Esophagus muscularis mucosa (tissue), 4 donors: Measurements from ENCODE around the gene TSHB. TPM values are rescaled to one million over a fixed set of nuclear protein-coding genes. Genes with fewer than 3 reads are reported as not detected.
A peak's percentile ranks its signal among the peaks of the same experiment; 100 is the strongest.

ENCODE experiments used
- DNase-seq: peaks from one replicate; pipeline ENCODE4 v3.0.0-alpha.2; 2017; ENCODE audit errors: extremely low spot score
- H3K27ac ChIP-seq, 4 donors: fragments of 200-600 bp; sonication (generic); replicated peaks in 1 of 4; 1 replicate in 3 of 4; 2 replicates in 1 of 4; pipeline ENCODE4 v1.5.1; 2016 to 2019; ENCODE audit warnings: mild to moderate bottlenecking in 1 of 4
- H3K27me3 ChIP-seq, 4 donors: fragments of 200-600 bp; sonication (generic); one replicate each; pipeline versions ENCODE4 v1.5.1 to v1.6.0; 2016 to 2019
- H3K36me3 ChIP-seq, 4 donors: fragments of 200-600 bp; sonication (generic); one replicate each; pipeline ENCODE4 v1.5.1; 2016 to 2019
- H3K4me1 ChIP-seq, 4 donors: fragments of 200-600 bp; sonication (generic); one replicate each; pipeline ENCODE4 v1.5.1; 2016 to 2019
- H3K4me3 ChIP-seq, 4 donors: fragments of 200-600 bp; sonication (generic); 1 replicate in 2 of 4; 2 replicates in 2 of 4; pipeline ENCODE4 v1.5.1; 2016 to 2019; ENCODE audit warnings: mild to moderate bottlenecking in 4 of 4, moderate library complexity in 1 of 4
- H3K9me3 ChIP-seq, 4 donors: fragments of 200-600 bp; sonication (generic); 1 replicate in 3 of 4; 2 replicates in 1 of 4; pipeline ENCODE4 v1.5.1; 2016 to 2019
- EP300 ChIP-seq: sonication (generic); formaldehyde crosslinking; IDR thresholded peaks from one replicate; pipeline ENCODE4 v1.6.1; 2017; ENCODE audit warnings: antibody characterized with exemption
- POLR2A ChIP-seq: fragments of 450-650 bp; IDR thresholded peaks from one replicate; pipeline ENCODE4 v1.6.1; 2017; ENCODE audit warnings: antibody characterized with exemption, moderate library complexity, mild to moderate bottlenecking, low read depth
- POLR2AphosphoS5 ChIP-seq, 2 donors: sonication (generic); formaldehyde crosslinking; IDR thresholded peaks; one replicate each; pipeline ENCODE4 v1.6.1; 2017; ENCODE audit warnings: antibody characterized with exemption in 2 of 2
- WGBS: methylation state at CpG from one replicate; pipeline ENCODE4 v1.1.5; 2018; 5-methylcytosine and 5-hydroxymethylcytosine counted together
- intact Hi-C: fragments of 100-400 bp; cut with DNase I; formaldehyde crosslinking; loops from one replicate; pipeline ENCODE4 v1.15.1; 2023
- total RNA-seq, 4 donors: library from RNA; depleted of rRNA; stranded (reverse); fragments of >200 nt; gene quantifications; one replicate each; pipeline versions ENCODE4 v1.1.0 to v1.2.1, GENCODE V29; 2016
- TF ChIP-seq, protein P1 (sequence below), 3 experiments: fragments of 200-600 bp in 2 of 3; fragments of 450-650 bp in 1 of 3; sonication (generic) in 2 of 3; IDR thresholded peaks; one replicate each; pipeline ENCODE4 v1.5.1; 2017 to 2019; ENCODE audit warnings: antibody characterized with exemption in 3 of 3, mild to moderate bottlenecking in 2 of 3, moderate library complexity in 1 of 3

TSHB gene
- total RNA-seq, 4 donors from 2014 or later, result not detected

DNA sequence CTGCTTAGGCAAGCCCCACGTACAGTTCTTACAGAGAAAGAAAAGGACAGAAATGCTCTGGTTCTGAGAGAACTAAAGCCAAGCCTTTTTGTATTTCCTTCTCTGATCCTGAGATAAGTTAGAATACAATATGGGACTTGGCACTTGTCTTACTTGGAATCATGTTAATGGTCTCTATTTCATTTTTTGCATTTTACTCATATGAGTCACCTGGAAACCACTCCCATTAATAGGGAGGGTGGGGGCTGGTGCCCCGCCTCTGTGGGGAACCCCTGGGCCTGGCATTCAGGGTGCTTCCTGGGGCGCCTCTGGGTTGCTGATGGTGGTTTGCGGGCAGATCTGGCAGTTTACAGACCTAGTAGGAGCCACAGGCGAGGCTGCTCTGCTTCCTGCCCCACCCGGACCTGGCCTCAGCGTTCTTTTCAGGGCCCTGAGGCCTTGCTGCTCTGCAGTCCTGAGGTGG is 32.9 kb downstream of the TSHB start:
- TF ChIP-seq POLR2AphosphoS5 (IDR thresholded peaks at IDR 0.05), result peak; percentile 15 to 20
- no peak for TF ChIP-seq EP300
- TF ChIP-seq, protein P1, sequence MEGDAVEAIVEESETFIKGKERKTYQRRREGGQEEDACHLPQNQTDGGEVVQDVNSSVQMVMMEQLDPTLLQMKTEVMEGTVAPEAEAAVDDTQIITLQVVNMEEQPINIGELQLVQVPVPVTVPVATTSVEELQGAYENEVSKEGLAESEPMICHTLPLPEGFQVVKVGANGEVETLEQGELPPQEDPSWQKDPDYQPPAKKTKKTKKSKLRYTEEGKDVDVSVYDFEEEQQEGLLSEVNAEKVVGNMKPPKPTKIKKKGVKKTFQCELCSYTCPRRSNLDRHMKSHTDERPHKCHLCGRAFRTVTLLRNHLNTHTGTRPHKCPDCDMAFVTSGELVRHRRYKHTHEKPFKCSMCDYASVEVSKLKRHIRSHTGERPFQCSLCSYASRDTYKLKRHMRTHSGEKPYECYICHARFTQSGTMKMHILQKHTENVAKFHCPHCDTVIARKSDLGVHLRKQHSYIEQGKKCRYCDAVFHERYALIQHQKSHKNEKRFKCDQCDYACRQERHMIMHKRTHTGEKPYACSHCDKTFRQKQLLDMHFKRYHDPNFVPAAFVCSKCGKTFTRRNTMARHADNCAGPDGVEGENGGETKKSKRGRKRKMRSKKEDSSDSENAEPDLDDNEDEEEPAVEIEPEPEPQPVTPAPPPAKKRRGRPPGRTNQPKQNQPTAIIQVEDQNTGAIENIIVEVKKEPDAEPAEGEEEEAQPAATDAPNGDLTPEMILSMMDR (IDR thresholded peaks at IDR 0.05), result no peak
- peaks cover 0 to 11% (median 5%) of the 10 kb centered on the region in 4 donors for H3K36me3 ChIP-seq
- no peak for DNase-seq
- H3K9me3 ChIP-seq, result no peaks in the 10 kb centered on the region
- intact Hi-C loops, result no loop called here
- H3K27ac ChIP-seq, result peak overlapping the region; percentile 35 to 66 (median 54)
- H3K4me1 ChIP-seq, result peaks cover 17 to 43% (median 38%) of the 10 kb centered on the region in 4 donors
- 54% methylated on average over 5 of the region's 7 CpGs for WGBS
- H3K27me3 ChIP-seq, result no peaks in the 10 kb centered on the region
- H3K4me3 ChIP-seq, result no peak overlapping the region

DNA sequence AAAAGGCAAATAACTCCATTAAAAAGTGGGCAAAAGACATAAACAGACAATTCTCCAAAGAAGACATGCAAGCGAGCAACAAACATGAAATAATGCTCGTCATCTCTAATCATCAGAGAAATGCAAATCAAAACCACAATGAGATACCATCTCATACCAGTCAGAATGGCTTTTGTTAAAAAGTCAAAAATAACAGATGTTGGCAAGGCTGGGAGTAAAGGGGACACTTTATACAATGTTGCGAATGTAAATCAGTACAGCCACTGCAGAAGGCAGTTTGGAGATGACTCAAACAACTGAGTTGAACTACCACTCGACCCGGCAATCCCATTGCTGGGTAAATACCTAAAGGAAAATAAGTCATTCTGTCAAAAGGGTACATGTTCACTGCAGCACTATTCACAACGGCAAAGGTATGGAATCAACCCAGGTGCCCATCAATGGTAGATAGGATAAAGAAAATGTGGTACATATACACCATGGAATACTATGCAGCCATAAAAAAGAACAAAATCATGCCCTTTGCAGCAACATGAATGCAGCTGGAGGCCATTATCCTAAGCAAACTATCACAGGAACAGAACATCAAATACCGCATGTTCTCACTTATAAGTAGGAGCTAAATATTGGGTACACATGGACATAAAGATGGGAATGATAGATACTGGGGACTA is 33.7 kb downstream of the TSHB start:
- intact Hi-C loops, result no loop called here
- peaks cover 24 to 51% (median 45%) of the 10 kb centered on the region in 4 donors for H3K4me1 ChIP-seq

DNA sequence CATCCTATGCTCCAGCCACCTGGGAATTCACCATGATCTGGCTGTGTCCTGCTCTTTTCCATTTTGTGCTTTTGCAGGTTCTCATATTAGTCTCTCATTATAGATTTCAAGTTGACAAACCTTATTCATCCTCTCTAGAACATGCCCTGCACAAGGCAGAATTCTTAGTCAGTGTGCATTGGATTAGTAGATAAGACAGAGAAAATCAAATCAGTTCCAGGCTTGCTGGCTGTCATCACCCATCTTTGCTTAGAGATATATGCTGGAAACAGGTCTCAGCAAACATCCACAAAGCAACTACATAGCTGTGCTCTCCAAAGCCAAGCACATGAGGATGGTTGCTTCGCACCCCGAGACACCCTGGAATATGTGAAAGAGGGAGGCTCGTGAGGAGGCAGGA is 34.8 kb downstream of the TSHB start:
- intact Hi-C loops, result no loop called here
- 94% methylated on average over 3 of the region's 3 CpGs for WGBS
- no peak for DNase-seq
- no peaks in the 10 kb centered on the region for H3K36me3 ChIP-seq
- H3K4me1 ChIP-seq, result peaks cover 32 to 62% (median 56%) of the 10 kb centered on the region in 4 donors
- H3K27me3 ChIP-seq, result no peaks in the 10 kb centered on the region
- H3K9me3 ChIP-seq, result no peaks in the 10 kb centered on the region
- peak overlapping the region; percentile 34 to 84 (median 56) for H3K27ac ChIP-seq
- TF ChIP-seq POLR2AphosphoS5 (IDR thresholded peaks at IDR 0.05) (no peak), EP300 (no peak), POLR2A (no peak)
- TF ChIP-seq, protein P1 (IDR thresholded peaks at IDR 0.05), result no peak
- no peak overlapping the region for H3K4me3 ChIP-seq

More for the DNA sequence above, 33.7 kb downstream of the TSHB start:
- no peaks in the 10 kb centered on the region for H3K9me3 ChIP-seq
- DNase-seq, result no peak
- H3K4me3 ChIP-seq, result no peak overlapping the region
- H3K36me3 ChIP-seq, result peaks cover 0 to 3% (median 2%) of the 10 kb centered on the region in 4 donors
- WGBS, result 76% methylated on average over 7 of the region's 7 CpGs
- peak overlapping the region; percentile 35 to 66 (median 54) for H3K27ac ChIP-seq
- TF ChIP-seq POLR2A (no peak), EP300 (no peak), POLR2AphosphoS5 (IDR thresholded peaks at IDR 0.05) (no peak)
- TF ChIP-seq, protein P1 (IDR thresholded peaks at IDR 0.05), result no peak
- no peaks in the 10 kb centered on the region for H3K27me3 ChIP-seq

DNA sequence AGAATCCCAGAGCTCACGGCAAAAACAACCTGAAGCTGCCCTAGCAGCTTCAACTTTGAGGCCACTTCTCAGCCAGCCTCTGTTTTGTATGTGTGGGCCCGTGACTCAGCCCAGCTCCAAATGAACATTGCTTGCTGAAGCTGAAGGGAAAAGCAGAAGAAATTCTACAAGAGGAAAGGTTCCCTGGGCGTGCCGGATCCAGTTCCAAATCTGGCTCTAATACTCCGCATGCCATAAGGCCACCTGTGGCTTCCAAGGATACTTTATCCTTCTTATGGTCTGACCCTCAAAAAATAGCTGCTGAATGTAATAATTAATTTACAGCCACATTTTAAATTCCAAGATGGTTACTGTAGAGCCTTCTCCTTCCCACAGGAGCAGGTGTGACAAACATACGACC is 35.4 kb downstream of the TSHB start:
- Histone ChIP-seq H3K27ac (peak overlapping the region; percentile 34 to 84 (median 56)), H3K27me3 (no peaks in the 10 kb centered on the region), H3K9me3 (no peaks in the 10 kb centered on the region), H3K4me3 (no peak overlapping the region), H3K36me3 (no peaks in the 10 kb centered on the region), H3K4me1 (peaks cover 33 to 67% (median 61%) of the 10 kb centered on the region in 4 donors)
- intact Hi-C loops, result no loop called here
- 85% methylated on average over 6 of the region's 6 CpGs for WGBS
- TF ChIP-seq POLR2A (no peak), EP300 (no peak), POLR2AphosphoS5 (IDR thresholded peaks at IDR 0.05) (no peak)
- TF ChIP-seq, protein P1 (IDR thresholded peaks at IDR 0.05), result no peak
- DNase-seq, result no peak
